Activated CD4-positive, alpha-beta T cell treated with anti-CD3 and anti-CD28 coated beads, Interleukin-2, amount 10 ng/mL, durations not matched to agents 24 days and 14 days (primary cell): ENCODE measurements around the gene CTSL. TPM values are rescaled to one million over a fixed set of nuclear protein-coding genes. Genes with fewer than 3 reads are reported as not detected.

ENCODE experiments used
- DNase-seq: peaks from one replicate; pipeline ENCODE4 v3.0.0; 2022
- H3K27ac Mint-ChIP-seq: one replicate; pipeline ENCODE4 v1.8.0; 2022; ENCODE audit warnings: mild to moderate bottlenecking, mixed read lengths
- H3K27me3 Mint-ChIP-seq: one replicate; pipeline ENCODE4 v1.8.0; 2022; ENCODE audit warnings: mixed read lengths
- H3K36me3 Mint-ChIP-seq: one replicate; pipeline ENCODE4 v1.8.0; 2022; ENCODE audit warnings: low read depth, mild to moderate bottlenecking, mixed read lengths
- H3K4me1 Mint-ChIP-seq: one replicate; pipeline ENCODE4 v1.8.0; 2021; ENCODE audit warnings: mixed read lengths
- H3K4me3 Mint-ChIP-seq: one replicate; pipeline ENCODE4 v1.8.0; 2022; ENCODE audit warnings: mild to moderate bottlenecking, moderate library complexity, mixed read lengths
- H3K9me3 Mint-ChIP-seq: one replicate; pipeline ENCODE4 v1.8.0; 2021; ENCODE audit warnings: mixed read lengths
- intact Hi-C: fragments of 100-400 bp; cut with micrococcal nuclease; formaldehyde crosslinking; loops from one replicate; pipeline ENCODE4 v1.15.1; 2023
- total RNA-seq: library from RNA; stranded (reverse); gene quantifications from 2 replicates; pipeline ENCODE4 v1.2.3, GENCODE V29; 2022

Gene CTSL
- total RNA-seq, 1 donor from 2014 or later, result 4.9 TPM

- Mint-ChIP-seq H3K9me3 (no peaks in the 10 kb centered on the region), H3K36me3 (no peaks in the 10 kb centered on the region), H3K4me1 (peaks cover 3% of the 10 kb centered on the region), H3K4me3 (no peak overlapping the region), H3K27me3 (peaks cover 25% of the 10 kb centered on the region), H3K27ac (no peak overlapping the region)
- intact Hi-C loops, result no loop called here
- DNase-seq, result no peak
These were observed 6.9 kb upstream of the CTSL start for GRCh38 chr9:87718852-87719612.

GRCh38 chr9:87720173-87720572 is 5.7 kb upstream of the CTSL start:
- no peak overlapping the region for H3K4me3 Mint-ChIP-seq
- DNase-seq, result no peak
- no peaks in the 10 kb centered on the region for H3K4me1 Mint-ChIP-seq
- peaks cover 29% of the 10 kb centered on the region for H3K27me3 Mint-ChIP-seq
- intact Hi-C loops, result no loop called here
- no peak overlapping the region for H3K27ac Mint-ChIP-seq
- H3K9me3 Mint-ChIP-seq, result no peaks in the 10 kb centered on the region
- H3K36me3 Mint-ChIP-seq, result no peaks in the 10 kb centered on the region

GRCh38 chr9:87722393-87723088 is 3.4 kb upstream of the CTSL start:
- H3K9me3 Mint-ChIP-seq, result no peaks in the 10 kb centered on the region
- no peak overlapping the region for H3K4me3 Mint-ChIP-seq
- DNase-seq, result no peak
- intact Hi-C loops, result no loop called here
- no peaks in the 10 kb centered on the region for H3K36me3 Mint-ChIP-seq
- peaks cover 7% of the 10 kb centered on the region for H3K4me1 Mint-ChIP-seq
- peaks cover 43% of the 10 kb centered on the region for H3K27me3 Mint-ChIP-seq
- no peak overlapping the region for H3K27ac Mint-ChIP-seq

GRCh38 chr9:87725356-87725899 is 491 bp upstream of the CTSL start:
- Mint-ChIP-seq H3K9me3 (no peaks in the 10 kb centered on the region), H3K27ac (no peak overlapping the region), H3K27me3 (peaks cover 37% of the 10 kb centered on the region), H3K36me3 (peaks cover 2% of the 10 kb centered on the region), H3K4me1 (peaks cover 7% of the 10 kb centered on the region), H3K4me3 (peak overlapping the region; percentile 91)
- no peak for DNase-seq
- intact Hi-C loops, result no loop called here

- intact Hi-C loops, result no loop called here
- Mint-ChIP-seq H3K4me3 (no peak overlapping the region), H3K27me3 (peaks cover 29% of the 10 kb centered on the region), H3K36me3 (peaks cover 2% of the 10 kb centered on the region), H3K9me3 (no peaks in the 10 kb centered on the region), H3K4me1 (peaks cover 7% of the 10 kb centered on the region), H3K27ac (no peak overlapping the region)
- no peak for DNase-seq
These were observed 3.3 kb downstream of the CTSL start for GRCh38 chr9:87729246-87729645.

- Mint-ChIP-seq H3K27me3 (peaks cover 14% of the 10 kb centered on the region), H3K4me3 (no peak overlapping the region), H3K36me3 (peaks cover 2% of the 10 kb centered on the region), H3K4me1 (peaks cover 3% of the 10 kb centered on the region), H3K9me3 (no peaks in the 10 kb centered on the region), H3K27ac (no peak overlapping the region)
- intact Hi-C loops, result no loop called here
- no peak for DNase-seq
These were observed 5.4 kb downstream of the CTSL start for GRCh38 chr9:87731321-87731720.

- Mint-ChIP-seq H3K4me3 (no peak overlapping the region), H3K27ac (no peak overlapping the region), H3K4me1 (no peaks in the 10 kb centered on the region), H3K27me3 (peaks cover 13% of the 10 kb centered on the region), H3K9me3 (peaks cover 4% of the 10 kb centered on the region), H3K36me3 (peaks cover 2% of the 10 kb centered on the region)
- intact Hi-C loops, result no loop called here
- no peak for DNase-seq
These were observed 6.4 kb downstream of the CTSL start for GRCh38 chr9:87732344-87732743.

GRCh38 chr9:87732756-87733155 is 6.8 kb downstream of the CTSL start:
- H3K27ac Mint-ChIP-seq, result no peak overlapping the region
- peaks cover 1% of the 10 kb centered on the region for H3K36me3 Mint-ChIP-seq
- no peak overlapping the region for H3K4me3 Mint-ChIP-seq
- H3K27me3 Mint-ChIP-seq, result peaks cover 14% of the 10 kb centered on the region
- H3K4me1 Mint-ChIP-seq, result no peaks in the 10 kb centered on the region
- peaks cover 4% of the 10 kb centered on the region for H3K9me3 Mint-ChIP-seq
- intact Hi-C loops, result no loop called here
- DNase-seq, result no peak

GRCh38 chr9:87733273-87734052 is 7.5 kb downstream of the CTSL start:
- H3K9me3 Mint-ChIP-seq, result peaks cover 9% of the 10 kb centered on the region
- no peak overlapping the region for H3K4me3 Mint-ChIP-seq
- no peaks in the 10 kb centered on the region for H3K4me1 Mint-ChIP-seq
- H3K27me3 Mint-ChIP-seq, result peaks cover 14% of the 10 kb centered on the region
- no peak overlapping the region for H3K27ac Mint-ChIP-seq
- no peaks in the 10 kb centered on the region for H3K36me3 Mint-ChIP-seq
- intact Hi-C loops, result no loop called here
- DNase-seq, result no peak

GRCh38 chr9:87734106-87734505 is 8.2 kb downstream of the CTSL start:
- Mint-ChIP-seq H3K27me3 (peaks cover 14% of the 10 kb centered on the region), H3K4me1 (no peaks in the 10 kb centered on the region), H3K9me3 (peaks cover 9% of the 10 kb centered on the region), H3K36me3 (no peaks in the 10 kb centered on the region), H3K4me3 (no peak overlapping the region), H3K27ac (no peak overlapping the region)
- intact Hi-C loops, result no loop called here
- no peak for DNase-seq

- no peak for DNase-seq
- Mint-ChIP-seq H3K36me3 (no peaks in the 10 kb centered on the region), H3K4me3 (no peak overlapping the region), H3K9me3 (peaks cover 9% of the 10 kb centered on the region), H3K27me3 (peaks cover 31% of the 10 kb centered on the region), H3K4me1 (peaks cover 4% of the 10 kb centered on the region), H3K27ac (no peak overlapping the region)
- intact Hi-C loops, result no loop called here
These were observed 13.6 kb downstream of the CTSL start for GRCh38 chr9:87739546-87739945.

GRCh38 chr9:87740209-87740608 is 14.3 kb downstream of the CTSL start:
- H3K4me1 Mint-ChIP-seq, result peaks cover 4% of the 10 kb centered on the region
- DNase-seq, result no peak
- no peak overlapping the region for H3K27ac Mint-ChIP-seq
- no peaks in the 10 kb centered on the region for H3K36me3 Mint-ChIP-seq
- H3K4me3 Mint-ChIP-seq, result no peak overlapping the region
- H3K27me3 Mint-ChIP-seq, result peaks cover 31% of the 10 kb centered on the region
- peaks cover 9% of the 10 kb centered on the region for H3K9me3 Mint-ChIP-seq
- intact Hi-C loops, result no loop called here

- Mint-ChIP-seq H3K36me3 (no peaks in the 10 kb centered on the region), H3K4me1 (peaks cover 4% of the 10 kb centered on the region), H3K27me3 (peaks cover 31% of the 10 kb centered on the region), H3K27ac (no peak overlapping the region), H3K9me3 (peaks cover 9% of the 10 kb centered on the region), H3K4me3 (no peak overlapping the region)
- intact Hi-C loops, result no loop called here
- DNase-seq, result no peak
These were observed 15.4 kb downstream of the CTSL start for GRCh38 chr9:87741326-87741725.

- Mint-ChIP-seq H3K4me1 (peaks cover 4% of the 10 kb centered on the region), H3K36me3 (no peaks in the 10 kb centered on the region), H3K9me3 (peaks cover 5% of the 10 kb centered on the region), H3K27me3 (peaks cover 28% of the 10 kb centered on the region), H3K27ac (no peak overlapping the region), H3K4me3 (no peak overlapping the region)
- intact Hi-C loops, result no loop called here
- DNase-seq, result no peak
These were observed 16.0 kb downstream of the CTSL start for GRCh38 chr9:87741891-87742290.
